Prostate gland (tissue), 2 donors: ENCODE data around the gene PIGK.

Source experiments
- POLR2AphosphoS5 ChIP-seq: sonication (generic); formaldehyde crosslinking; IDR thresholded peaks from one replicate; pipeline ENCODE4 v1.6.1; 2017; ENCODE audit warnings: antibody characterized with exemption
- TF ChIP-seq, protein P1 (sequence below), 4 experiments: fragments of 200-600 bp in 2 of 4; fragments of 450-650 bp in 2 of 4; sonication (generic) in 2 of 4; IDR thresholded peaks; 1 replicate in 3 of 4; 2 replicates in 1 of 4; pipeline ENCODE4 v1.5.1; 2016 to 2019; ENCODE audit warnings: antibody characterized with exemption in 4 of 4, mild to moderate bottlenecking in 2 of 4, moderate library complexity in 2 of 4

DNA sequence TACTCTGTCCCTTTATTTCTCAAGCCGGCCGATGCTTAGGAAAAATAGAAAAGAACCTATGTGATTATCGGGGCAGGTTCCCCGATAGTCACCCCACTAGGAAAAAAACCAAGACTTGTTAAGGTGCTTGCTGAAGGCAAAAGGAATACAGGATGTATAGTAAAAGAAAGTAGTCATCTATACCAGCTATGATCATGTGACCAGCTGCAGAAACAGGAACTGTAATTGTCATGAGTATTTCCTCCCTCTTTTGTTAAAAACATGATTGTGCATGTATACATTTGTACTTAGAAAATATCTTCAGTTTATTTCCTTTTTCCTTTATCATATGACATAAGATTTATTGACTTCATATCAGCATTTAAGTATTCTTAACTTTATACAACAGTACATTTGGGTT lies 30.5 kb downstream of the PIGK start:
- TF ChIP-seq, protein P1, sequence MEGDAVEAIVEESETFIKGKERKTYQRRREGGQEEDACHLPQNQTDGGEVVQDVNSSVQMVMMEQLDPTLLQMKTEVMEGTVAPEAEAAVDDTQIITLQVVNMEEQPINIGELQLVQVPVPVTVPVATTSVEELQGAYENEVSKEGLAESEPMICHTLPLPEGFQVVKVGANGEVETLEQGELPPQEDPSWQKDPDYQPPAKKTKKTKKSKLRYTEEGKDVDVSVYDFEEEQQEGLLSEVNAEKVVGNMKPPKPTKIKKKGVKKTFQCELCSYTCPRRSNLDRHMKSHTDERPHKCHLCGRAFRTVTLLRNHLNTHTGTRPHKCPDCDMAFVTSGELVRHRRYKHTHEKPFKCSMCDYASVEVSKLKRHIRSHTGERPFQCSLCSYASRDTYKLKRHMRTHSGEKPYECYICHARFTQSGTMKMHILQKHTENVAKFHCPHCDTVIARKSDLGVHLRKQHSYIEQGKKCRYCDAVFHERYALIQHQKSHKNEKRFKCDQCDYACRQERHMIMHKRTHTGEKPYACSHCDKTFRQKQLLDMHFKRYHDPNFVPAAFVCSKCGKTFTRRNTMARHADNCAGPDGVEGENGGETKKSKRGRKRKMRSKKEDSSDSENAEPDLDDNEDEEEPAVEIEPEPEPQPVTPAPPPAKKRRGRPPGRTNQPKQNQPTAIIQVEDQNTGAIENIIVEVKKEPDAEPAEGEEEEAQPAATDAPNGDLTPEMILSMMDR (IDR thresholded peaks at IDR 0.05): no peak
- TF ChIP-seq POLR2AphosphoS5: no peak
